HG03342 (cell line): Measurements from ENCODE around the gene CDH4.
"Not testable (repeated sequence)": the region's sequence is repeated elsewhere in the genome, so short reads cannot be mapped to it uniquely, and the experiment has no call there.

Source experiments
- ATAC-seq: cut with Tn5 transposase; IDR thresholded peaks from one replicate; pipeline ENCODE4 v1.9.1; 2021; ENCODE audit warnings: mild to moderate bottlenecking, moderate library complexity; ENCODE audit not compliant: unreplicated experiment

Gene CDH4

GRCh38 chr20:61408951-61409740, 157.1 kb downstream of the CDH4 start:
- no peak for ATAC-seq

- ATAC-seq = no peak
Observed at GRCh38 chr20:61411743-61412142, 159.7 kb downstream of the CDH4 start.

DNA sequence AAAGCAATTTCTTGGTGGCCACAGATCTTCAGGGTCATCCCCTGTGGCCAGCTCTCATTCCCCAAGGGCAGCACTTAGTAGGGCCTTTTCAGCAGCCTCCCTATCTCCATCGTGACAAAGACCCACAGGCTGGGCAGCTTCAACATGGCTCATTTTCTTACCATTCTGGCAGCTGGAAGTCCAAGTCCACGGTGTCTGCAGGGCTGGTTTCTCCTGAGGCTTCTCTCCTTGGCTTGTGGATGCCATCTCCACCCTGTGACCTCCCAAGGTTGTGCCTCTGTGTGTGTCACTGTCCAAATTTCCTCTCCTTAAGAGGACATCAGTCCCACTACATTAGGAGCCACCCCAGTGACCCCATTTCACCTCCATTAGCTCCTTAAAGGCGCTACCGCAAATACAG, 161.7 kb downstream of the CDH4 start:
- ATAC-seq = no peak

DNA sequence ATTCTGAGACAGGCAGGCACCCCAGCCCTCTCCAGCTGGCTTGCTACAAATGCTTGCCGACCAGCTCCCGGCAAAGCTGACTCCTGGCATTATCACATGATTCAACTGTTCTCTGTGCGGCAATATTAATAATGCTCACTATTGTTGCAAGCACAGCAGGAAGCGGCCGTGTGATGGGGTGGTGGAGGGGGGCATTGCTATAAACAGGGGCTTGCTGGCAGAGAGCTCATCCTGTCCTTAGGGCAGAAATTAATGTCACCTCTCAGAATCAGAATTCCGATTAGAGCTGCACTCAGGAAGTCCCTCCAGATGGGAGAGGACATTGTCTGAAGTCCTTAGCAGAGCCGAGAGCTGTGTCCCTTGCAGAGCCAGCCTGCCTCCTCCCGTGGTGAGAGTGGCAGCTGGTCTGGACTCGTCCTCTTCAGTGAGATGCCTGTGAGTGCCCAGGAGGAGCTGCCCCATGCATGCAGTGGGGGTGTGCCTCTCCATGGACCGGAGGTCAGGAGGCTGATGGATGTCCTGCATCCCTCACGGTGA, 162.5 kb downstream of the CDH4 start:
- no peak for ATAC-seq

GRCh38 chr20:61416546-61416945, 164.5 kb downstream of the CDH4 start:
- no peak for ATAC-seq

GRCh38 chr20:61417221-61417941, 165.3 kb downstream of the CDH4 start:
- ATAC-seq = no peak

- no peak for ATAC-seq
Observed at GRCh38 chr20:61419010-61419409, 166.9 kb downstream of the CDH4 start.

DNA sequence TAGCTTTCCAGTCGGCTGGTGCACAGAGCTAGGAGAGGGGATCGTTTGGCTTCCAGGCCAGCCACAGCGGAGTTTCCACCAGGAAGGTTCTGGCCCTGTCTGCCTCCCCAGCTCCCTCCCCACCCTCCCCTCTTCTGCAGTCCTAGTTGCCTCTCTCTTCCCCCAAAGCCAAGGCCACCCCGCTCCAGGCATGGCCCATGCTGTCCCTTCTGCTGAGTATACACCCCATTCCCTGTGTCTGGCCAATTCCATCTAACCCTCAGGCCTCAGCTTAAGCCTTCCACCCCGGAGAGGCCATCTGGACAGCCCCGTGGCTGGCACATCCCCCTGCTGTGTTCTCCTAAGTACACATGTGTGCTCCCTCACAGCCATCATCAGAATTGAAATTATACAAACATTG, 167.4 kb downstream of the CDH4 start:
- no peak for ATAC-seq

- ATAC-seq = no peak
Observed at GRCh38 chr20:61420056-61420455, 168.0 kb downstream of the CDH4 start.

- ATAC-seq = no peak
Observed at GRCh38 chr20:61420781-61421180, 168.7 kb downstream of the CDH4 start.

DNA sequence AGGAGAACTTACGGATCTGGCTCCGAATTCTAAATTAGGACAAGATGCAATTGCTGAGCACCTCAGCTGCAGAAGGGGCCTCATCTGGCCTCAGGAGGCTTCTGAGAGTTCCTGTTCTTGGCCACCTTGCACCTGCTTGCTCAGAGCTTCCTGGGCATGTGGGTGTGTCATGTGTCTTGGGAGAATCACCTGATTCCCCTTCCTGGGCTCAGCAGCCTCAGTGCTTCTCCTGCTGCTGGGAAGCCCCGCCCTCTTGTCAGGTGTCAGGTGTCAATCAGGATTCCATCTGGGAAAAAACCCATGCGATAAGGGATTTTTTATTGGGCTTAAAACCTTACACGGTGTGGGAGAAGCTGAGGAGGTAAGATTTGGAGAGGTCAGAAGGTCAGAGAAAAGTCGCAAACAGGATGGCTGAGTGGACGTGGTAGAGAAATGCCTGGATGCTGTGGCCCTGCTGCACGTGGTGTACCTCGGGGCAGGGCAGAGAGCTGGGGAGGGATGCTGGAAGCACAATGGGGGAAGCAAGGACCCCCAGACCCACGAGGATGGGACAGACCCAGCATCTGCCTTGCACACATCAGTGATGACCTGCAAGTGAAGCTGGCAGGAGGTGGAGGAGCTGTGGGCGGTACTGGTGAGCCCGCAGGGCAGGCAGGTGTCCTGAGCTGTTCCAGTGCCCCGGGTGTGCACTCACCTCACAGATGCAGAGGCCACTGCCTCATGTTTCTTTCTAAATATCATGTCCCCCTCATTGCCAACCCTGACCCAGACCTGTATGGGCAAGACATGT, 170.8 kb downstream of the CDH4 start:
- no peak for ATAC-seq

- ATAC-seq = no peak
Observed at GRCh38 chr20:61424011-61424627, 172.1 kb downstream of the CDH4 start.

- ATAC-seq = no peak
Observed at GRCh38 chr20:61424628-61425420, 172.8 kb downstream of the CDH4 start.

DNA sequence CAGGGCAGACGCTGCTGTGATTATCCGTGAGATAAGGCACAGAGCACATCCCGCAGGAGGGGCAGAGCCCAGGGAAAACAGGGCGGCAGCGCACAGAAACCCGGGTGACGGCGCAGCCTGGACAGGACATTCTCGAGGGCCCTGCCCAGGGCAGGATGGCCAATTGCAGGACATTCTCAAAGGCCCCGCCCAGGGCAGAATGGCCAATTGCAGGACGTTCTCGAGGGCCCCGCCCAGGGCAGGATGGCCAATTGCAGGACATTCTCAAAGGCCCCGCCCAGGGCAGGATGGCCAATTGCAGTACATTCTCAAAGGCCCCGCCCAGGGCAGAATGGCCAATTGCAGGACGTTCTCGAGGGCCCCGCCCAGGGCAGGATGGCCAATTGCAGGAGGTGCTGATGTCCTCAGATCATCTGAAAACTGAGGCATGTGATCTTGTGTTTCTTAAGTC, 173.5 kb downstream of the CDH4 start:
- not testable (repeated sequence) for ATAC-seq

- ATAC-seq = no peak
Observed at GRCh38 chr20:61426352-61426751, 174.3 kb downstream of the CDH4 start.

DNA sequence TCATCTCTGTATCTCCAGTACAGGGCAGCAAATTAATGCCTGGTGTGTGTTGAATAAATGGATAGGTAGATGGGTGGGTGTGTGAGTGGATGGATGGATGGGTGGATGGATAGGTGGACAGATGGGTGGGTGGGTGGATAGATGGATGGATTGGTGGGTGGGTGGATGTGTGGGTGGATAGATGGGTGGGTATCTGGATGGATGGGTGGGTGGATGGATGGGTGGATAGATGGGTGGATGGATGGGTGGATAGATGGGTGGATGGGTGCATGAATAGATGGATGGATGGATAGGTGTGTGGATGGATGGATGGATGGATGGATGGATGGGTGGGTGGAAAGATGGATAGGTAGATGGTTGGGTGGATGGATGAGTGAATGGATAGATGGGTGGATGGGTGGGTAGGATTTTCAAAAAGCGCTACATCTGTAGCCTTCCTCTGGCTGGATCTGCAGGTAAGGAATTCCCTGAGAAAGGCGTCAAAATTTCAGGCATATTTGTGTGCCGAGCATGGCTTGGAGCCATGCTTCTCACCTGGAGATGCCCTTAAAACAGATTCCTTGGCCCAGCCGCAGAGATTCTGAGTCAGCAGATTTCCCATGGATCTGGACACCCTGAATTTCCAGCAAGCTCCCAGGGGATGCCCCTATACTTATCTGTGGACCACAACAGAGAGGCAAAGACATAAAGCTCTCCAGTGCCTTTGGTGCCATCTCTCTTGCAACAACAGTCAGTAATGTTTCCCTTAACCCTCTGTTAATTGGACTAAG, 177.6 kb downstream of the CDH4 start:
- ATAC-seq = no peak

DNA sequence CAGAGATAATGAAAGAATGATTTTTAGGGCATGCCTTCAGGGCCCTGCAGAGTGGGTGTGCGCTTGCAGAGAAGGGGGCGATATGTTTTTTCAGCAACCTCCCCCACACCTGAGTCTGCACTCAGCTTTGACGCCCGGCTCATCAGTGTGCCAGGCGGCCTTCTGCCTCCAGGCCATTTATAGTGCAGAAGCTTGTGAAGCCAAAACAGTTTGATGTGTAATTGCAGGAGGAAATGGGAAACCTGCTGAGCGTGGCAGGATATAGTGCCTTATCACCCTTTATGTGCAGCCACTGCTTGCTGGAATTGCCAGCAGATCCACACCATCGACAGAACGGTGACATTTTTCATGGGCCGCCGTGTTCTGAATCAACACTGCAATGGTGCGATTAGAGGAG, 178.2 kb downstream of the CDH4 start:
- ATAC-seq = no peak

GRCh38 chr20:61433176-61433575, 181.1 kb downstream of the CDH4 start:
- ATAC-seq = no peak

- ATAC-seq = no peak
Observed at GRCh38 chr20:61433816-61434215, 181.8 kb downstream of the CDH4 start.
